WTC11 (cell line): Measurements from ENCODE around the gene HMCES. TPM values are rescaled to one million over a fixed set of nuclear protein-coding genes. Genes with fewer than 3 reads are reported as not detected.

Experiments
- ATAC-seq: fragments of 200-7000 bp; cut with Tn5 transposase; 2 replicates; pipeline ENCODE4 v1.10.0; 2021; ENCODE audit warnings: mild to moderate bottlenecking, moderate library complexity
- CTCF ChIA-PET: fragments of 300-600 bp; sonication (Branson Sonifier 250); formaldehyde crosslinking; loops from one replicate; lab custom pipeline; 2021; ENCODE audit warnings: antibody characterized with exemption; lab: Charles Lee
- POLR2A ChIA-PET: fragments of 350-600 bp; sonication (Branson Sonifier 250); formaldehyde crosslinking; loops from one replicate; lab custom pipeline; 2021; ENCODE audit warnings: antibody characterized with exemption; lab: Charles Lee
- DNase-seq: peaks from one replicate; pipeline ENCODE4 v3.0.0; 2021; ENCODE audit warnings: low spot score
- H3K27ac Mint-ChIP-seq: 2 replicates; pipeline ENCODE4 v1.8.0; 2021; ENCODE audit warnings: mixed read lengths
- H3K27me3 Mint-ChIP-seq: 2 replicates; pipeline ENCODE4 v1.8.0; 2021; ENCODE audit warnings: low read depth, mild to moderate bottlenecking, moderate library complexity, mixed read lengths
- H3K36me3 Mint-ChIP-seq: 2 replicates; pipeline ENCODE4 v1.8.0; 2021; ENCODE audit warnings: mixed read lengths
- H3K4me1 Mint-ChIP-seq: 2 replicates; pipeline ENCODE4 v1.8.0; 2022; ENCODE audit warnings: mixed read lengths
- H3K4me3 Mint-ChIP-seq: 2 replicates; pipeline ENCODE4 v1.8.0; 2021; ENCODE audit warnings: mild to moderate bottlenecking, moderate library complexity, mixed read lengths
- H3K9me3 Mint-ChIP-seq: 2 replicates; pipeline ENCODE4 v1.8.0; 2021; ENCODE audit warnings: mixed read lengths
- E2F4 ChIP-seq: sonication (generic); formaldehyde crosslinking; IDR thresholded peaks from 2 replicates; pipeline ENCODE4 v1.8.1; 2022; ENCODE audit warnings: low read depth, mild to moderate bottlenecking, moderate library complexity, missing genetic modification reagents, borderline replicate concordance
- ESRRA ChIP-seq: sonication (generic); formaldehyde crosslinking; IDR thresholded peaks from 2 replicates; pipeline ENCODE4 v1.8.1; 2022; ENCODE audit warnings: mild to moderate bottlenecking, missing genetic modification reagents, borderline replicate concordance
- GRHL2 ChIP-seq: fragments of 250-450 bp; sonication (Bioruptor Pico); IDR thresholded peaks from 2 replicates; pipeline ENCODE4 v1.8.0; 2022; ENCODE audit warnings: mild to moderate bottlenecking, moderate library complexity; ENCODE audit not compliant: insufficient replicate concordance, severe bottlenecking
- HMGXB4 ChIP-seq: sonication (generic); formaldehyde crosslinking; IDR thresholded peaks from 2 replicates; pipeline ENCODE4 v1.8.1; 2023; ENCODE audit warnings: mild to moderate bottlenecking, moderate library complexity, missing genetic modification reagents
- MLX ChIP-seq: sonication (generic); formaldehyde crosslinking; IDR thresholded peaks from 2 replicates; pipeline ENCODE4 v1.8.1; 2023; ENCODE audit warnings: mild to moderate bottlenecking, missing genetic modification reagents, moderate library complexity
- MXD4 ChIP-seq: fragments of 250-450 bp; sonication (Bioruptor Pico); IDR thresholded peaks from 2 replicates; pipeline ENCODE4 v1.8.0; 2021; ENCODE audit warnings: mild to moderate bottlenecking, moderate library complexity, borderline replicate concordance
- NR1H2 ChIP-seq: sonication (generic); formaldehyde crosslinking; IDR thresholded peaks from 2 replicates; pipeline ENCODE4 v1.9.0; 2021; ENCODE audit warnings: mild to moderate bottlenecking, moderate library complexity, missing genetic modification reagents
- SMAD4 ChIP-seq: sonication (generic); formaldehyde crosslinking; IDR thresholded peaks from 2 replicates; pipeline ENCODE4 v1.8.0; 2022; ENCODE audit warnings: mild to moderate bottlenecking, missing genetic modification reagents
- SOX15 ChIP-seq: fragments of 250-450 bp; sonication (Bioruptor Pico); IDR thresholded peaks from 2 replicates; pipeline ENCODE4 v1.9.0; 2021; ENCODE audit warnings: mild to moderate bottlenecking
- USF1 ChIP-seq: sonication (generic); formaldehyde crosslinking; IDR thresholded peaks from 2 replicates; pipeline ENCODE4 v1.8.0; 2022; ENCODE audit warnings: mild to moderate bottlenecking, missing genetic modification reagents
- ZMAT4 ChIP-seq: fragments of 250-450 bp; sonication (Bioruptor Pico); IDR thresholded peaks from 2 replicates; pipeline ENCODE4 v1.9.0; 2021; ENCODE audit warnings: mild to moderate bottlenecking
- ZNF219 ChIP-seq: sonication (generic); formaldehyde crosslinking; IDR thresholded peaks from 2 replicates; pipeline ENCODE4 v1.8.0; 2023; ENCODE audit warnings: missing genetic modification reagents, mild to moderate bottlenecking, borderline replicate concordance
- ZNF416 ChIP-seq: fragments of 250-450 bp; sonication (Bioruptor Pico); IDR thresholded peaks from 2 replicates; pipeline ENCODE4 v1.9.0; 2021; ENCODE audit warnings: mild to moderate bottlenecking, inconsistent platforms
- ZNF425 ChIP-seq: fragments of 250-450 bp; sonication (Bioruptor Pico); conservative IDR thresholded peaks from 2 replicates; pipeline ENCODE4 v1.9.0; 2021; ENCODE audit warnings: mild to moderate bottlenecking
- ZNF532 ChIP-seq: fragments of 250-450 bp; sonication (Bioruptor Pico); IDR thresholded peaks from 2 replicates; pipeline ENCODE4 v1.9.0; 2021; ENCODE audit warnings: mild to moderate bottlenecking, borderline replicate concordance
- total RNA-seq: library from RNA; stranded (reverse); gene quantifications from 3 replicates; pipeline ENCODE4 v1.2.3, GENCODE V29; 2021

Gene HMCES
- total RNA-seq, 1 experiment from 2014 or later: 47.7 TPM

GRCh38 chr3:129313665-129314385, 35.2 kb downstream of the HMCES start (continued):
- TF ChIP-seq ZNF425 (CRISPR knock-in tag) (peak; percentile 82), USF1 (CRISPR knock-in tag) (no peak), MLX (no peak), E2F4 (CRISPR knock-in tag) (no peak), SOX15 (no peak)

GRCh38 chr3:129314386-129315222, 35.9 kb downstream of the HMCES start:
- peak; percentile 67 for ATAC-seq
- Mint-ChIP-seq H3K27me3 (no peaks in the 10 kb centered on the region; the same call in 1 of the 2 replicates), H3K36me3 (no peaks in the 10 kb centered on the region), H3K4me1 (peaks cover 9% of the 10 kb centered on the region), H3K27ac (peak overlapping the region; percentile 96; the same call in 1 of the 2 replicates), H3K4me3 (peak overlapping the region; percentile 88), H3K9me3 (no peaks in the 10 kb centered on the region)
- CTCF ChIA-PET: interaction anchor here (0.9 to 1.7 kb wide), 5 partner anchors 9 to 69 kb away, joined by 3 to 8 read pairs (median 4); no protein-coding TSS in a partner anchor
- peak; percentile 90 for DNase-seq
- POLR2A ChIA-PET: interaction anchor here (1.2 to 3.9 kb wide), 6 partner anchors 9 to 192 kb away, joined by 3 to 44 read pairs (median 4); partner anchors contain the start of genes HMCES and RAB43
- TF ChIP-seq MXD4 (CRISPR knock-in tag): 0 out of 2 replicates have a peak, but pooled peaks have one; percentile 21
- no peak for TF ChIP-seq NR1H2 (CRISPR knock-in tag)
- TF ChIP-seq ZNF219 (CRISPR knock-in tag): no peak
- TF ChIP-seq E2F4 (CRISPR knock-in tag): no peak
- TF ChIP-seq GRHL2 (CRISPR knock-in tag): no peak
- no peak for TF ChIP-seq ZNF532 (CRISPR knock-in tag)
- TF ChIP-seq SOX15: no peak
- TF ChIP-seq ZNF416 (CRISPR knock-in tag): no peak
- TF ChIP-seq ZMAT4 (CRISPR knock-in tag): no peak; the same call in 1 of the 2 replicates
- TF ChIP-seq ESRRA (CRISPR knock-in tag): no peak
- TF ChIP-seq SMAD4: no peak
- TF ChIP-seq HMGXB4 (CRISPR knock-in tag): 0 out of 2 replicates have a peak, but pooled peaks have one; percentile 21
